Tibial nerve (tissue), 4 donors: Measurements from ENCODE around the gene CTNNA2.

Experiments used
- CTCF ChIP-seq, 5 experiments: fragments of 200-600 bp in 3 of 5; fragments of 450-650 bp in 2 of 5; sonication (generic) in 3 of 5; IDR thresholded peaks; one replicate each; pipeline ENCODE4 v1.5.1; 2016 to 2019; ENCODE audit warnings: antibody characterized with exemption in 5 of 5, mild to moderate bottlenecking in 3 of 5, moderate library complexity in 2 of 5
- EP300 ChIP-seq, 2 donors: sonication (generic); formaldehyde crosslinking; IDR thresholded peaks; one replicate each; pipeline ENCODE4 v1.6.1; 2017; ENCODE audit warnings: antibody characterized with exemption in 2 of 2, mild to moderate bottlenecking in 1 of 2
- POLR2A ChIP-seq, 2 donors: fragments of 450-650 bp; IDR thresholded peaks; one replicate each; pipeline ENCODE4 v1.6.1; 2017; ENCODE audit warnings: antibody characterized with exemption in 2 of 2, mild to moderate bottlenecking in 2 of 2, moderate library complexity in 2 of 2

GRCh38 chr2:80074321-80075070 lies 561.6 kb downstream of the CTNNA2 start:
- no peak for TF ChIP-seq CTCF (IDR thresholded peaks at IDR 0.05)
- no peak for TF ChIP-seq EP300 (IDR thresholded peaks at IDR 0.05)
- no peak for TF ChIP-seq POLR2A (IDR thresholded peaks at IDR 0.05)
